Nephron (organoid): ENCODE measurements around the gene FMN2.

Experiments
- H3K27ac Mint-ChIP-seq, 3 experiments: 2 replicates each; pipeline ENCODE4 v1.8.0; 2020; ENCODE audit warnings: mixed read lengths in 3 of 3, mild to moderate bottlenecking in 2 of 3, moderate library complexity in 1 of 3
- H3K27me3 Mint-ChIP-seq: 2 replicates; pipeline ENCODE4 v1.8.0; 2021; ENCODE audit warnings: low read depth, mild to moderate bottlenecking, moderate library complexity, mixed read lengths
- H3K36me3 Mint-ChIP-seq: 2 replicates; pipeline ENCODE4 v1.8.0; 2020; ENCODE audit warnings: low read depth, mixed read lengths
- H3K4me1 Mint-ChIP-seq: 2 replicates; pipeline ENCODE4 v1.8.0; 2020; ENCODE audit warnings: mixed read lengths
- H3K4me3 Mint-ChIP-seq, 3 experiments: 2 replicates each; pipeline ENCODE4 v1.8.0; 2020; ENCODE audit warnings: mild to moderate bottlenecking in 3 of 3, mixed read lengths in 3 of 3, moderate library complexity in 2 of 3
- H3K9me3 Mint-ChIP-seq: 2 replicates; pipeline ENCODE4 v1.8.0; 2020; ENCODE audit warnings: mixed read lengths
- TF ChIP-seq, protein P1 (sequence below), 3 experiments: fragments of 200-600 bp; sonication (generic); IDR thresholded peaks; one replicate each; pipeline ENCODE4 v1.5.0; 2021; ENCODE audit warnings: antibody characterized with exemption in 3 of 3; ENCODE audit not compliant: unreplicated experiment in 3 of 3

FMN2 gene

DNA sequence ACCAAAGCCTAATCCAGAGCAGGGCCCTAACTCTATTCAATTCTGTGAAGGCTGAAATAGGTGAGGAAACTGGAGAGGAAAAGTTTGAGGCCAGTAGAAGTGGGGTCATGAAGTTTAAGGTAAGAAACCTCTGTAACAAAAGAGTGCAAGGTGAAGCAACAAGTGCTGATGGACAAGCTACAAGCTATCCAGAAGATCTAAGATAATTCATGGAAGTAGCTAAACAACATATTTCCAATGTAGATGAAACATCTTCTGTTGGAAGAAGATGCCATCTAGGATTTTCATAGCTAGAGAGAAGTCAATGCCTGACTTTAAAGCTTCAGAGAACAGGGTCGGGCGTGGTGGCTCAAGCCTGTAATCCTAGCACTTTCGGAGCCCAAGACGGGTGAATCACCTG lies 302.7 kb downstream of the FMN2 start:
- peaks cover 14% of the 10 kb centered on the region for H3K4me1 Mint-ChIP-seq
- no peaks in the 10 kb centered on the region for H3K36me3 Mint-ChIP-seq
- no peak overlapping the region for H3K27ac Mint-ChIP-seq
- H3K27me3 Mint-ChIP-seq = no peaks in the 10 kb centered on the region
- H3K9me3 Mint-ChIP-seq = peaks cover 3% of the 10 kb centered on the region
- H3K4me3 Mint-ChIP-seq = no peak overlapping the region
- TF ChIP-seq, protein P1, sequence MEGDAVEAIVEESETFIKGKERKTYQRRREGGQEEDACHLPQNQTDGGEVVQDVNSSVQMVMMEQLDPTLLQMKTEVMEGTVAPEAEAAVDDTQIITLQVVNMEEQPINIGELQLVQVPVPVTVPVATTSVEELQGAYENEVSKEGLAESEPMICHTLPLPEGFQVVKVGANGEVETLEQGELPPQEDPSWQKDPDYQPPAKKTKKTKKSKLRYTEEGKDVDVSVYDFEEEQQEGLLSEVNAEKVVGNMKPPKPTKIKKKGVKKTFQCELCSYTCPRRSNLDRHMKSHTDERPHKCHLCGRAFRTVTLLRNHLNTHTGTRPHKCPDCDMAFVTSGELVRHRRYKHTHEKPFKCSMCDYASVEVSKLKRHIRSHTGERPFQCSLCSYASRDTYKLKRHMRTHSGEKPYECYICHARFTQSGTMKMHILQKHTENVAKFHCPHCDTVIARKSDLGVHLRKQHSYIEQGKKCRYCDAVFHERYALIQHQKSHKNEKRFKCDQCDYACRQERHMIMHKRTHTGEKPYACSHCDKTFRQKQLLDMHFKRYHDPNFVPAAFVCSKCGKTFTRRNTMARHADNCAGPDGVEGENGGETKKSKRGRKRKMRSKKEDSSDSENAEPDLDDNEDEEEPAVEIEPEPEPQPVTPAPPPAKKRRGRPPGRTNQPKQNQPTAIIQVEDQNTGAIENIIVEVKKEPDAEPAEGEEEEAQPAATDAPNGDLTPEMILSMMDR (IDR thresholded peaks at IDR 0.05; ENCODE audit: unreplicated experiment in 3 of 3) = no peak

GRCh38 chr1:240395336-240395735 lies 303.7 kb downstream of the FMN2 start:
- H3K9me3 Mint-ChIP-seq = peaks cover 3% of the 10 kb centered on the region
- H3K36me3 Mint-ChIP-seq = no peaks in the 10 kb centered on the region
- no peak overlapping the region for H3K4me3 Mint-ChIP-seq
- H3K27ac Mint-ChIP-seq = no peak overlapping the region
- H3K27me3 Mint-ChIP-seq = no peaks in the 10 kb centered on the region
- H3K4me1 Mint-ChIP-seq = peaks cover 20% of the 10 kb centered on the region
- TF ChIP-seq, protein P1 (IDR thresholded peaks at IDR 0.05; ENCODE audit: unreplicated experiment in 3 of 3) = no peak

DNA sequence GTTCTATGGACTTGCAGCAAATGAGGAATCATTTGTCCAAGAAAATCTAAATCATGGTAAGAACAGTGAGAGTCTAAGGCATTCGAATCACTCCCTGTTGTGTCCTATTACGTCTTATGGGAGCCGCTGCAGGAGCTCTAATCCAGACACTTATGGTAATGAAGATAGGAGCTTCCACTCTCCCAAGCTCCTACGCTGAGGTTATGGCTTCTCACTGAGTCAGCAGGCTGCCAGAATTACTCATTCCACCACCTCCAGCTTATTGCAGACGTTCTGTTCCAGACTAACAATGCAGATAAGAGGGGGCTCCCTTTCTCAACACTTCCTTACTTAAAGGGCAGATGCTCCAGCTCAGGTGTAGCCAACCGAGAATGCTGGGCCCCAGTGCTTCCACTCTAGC lies 307.7 kb downstream of the FMN2 start:
- no peak overlapping the region for H3K4me3 Mint-ChIP-seq
- H3K9me3 Mint-ChIP-seq = no peaks in the 10 kb centered on the region
- H3K27me3 Mint-ChIP-seq = no peaks in the 10 kb centered on the region
- TF ChIP-seq, protein P1 (IDR thresholded peaks at IDR 0.05; ENCODE audit: unreplicated experiment in 3 of 3) = no peak
- H3K27ac Mint-ChIP-seq = no peak overlapping the region
- H3K4me1 Mint-ChIP-seq = peaks cover 29% of the 10 kb centered on the region
- H3K36me3 Mint-ChIP-seq = no peaks in the 10 kb centered on the region

GRCh38 chr1:240401731-240402130 lies 310.0 kb downstream of the FMN2 start:
- H3K4me3 Mint-ChIP-seq = no peak overlapping the region
- no peaks in the 10 kb centered on the region for H3K27me3 Mint-ChIP-seq

DNA sequence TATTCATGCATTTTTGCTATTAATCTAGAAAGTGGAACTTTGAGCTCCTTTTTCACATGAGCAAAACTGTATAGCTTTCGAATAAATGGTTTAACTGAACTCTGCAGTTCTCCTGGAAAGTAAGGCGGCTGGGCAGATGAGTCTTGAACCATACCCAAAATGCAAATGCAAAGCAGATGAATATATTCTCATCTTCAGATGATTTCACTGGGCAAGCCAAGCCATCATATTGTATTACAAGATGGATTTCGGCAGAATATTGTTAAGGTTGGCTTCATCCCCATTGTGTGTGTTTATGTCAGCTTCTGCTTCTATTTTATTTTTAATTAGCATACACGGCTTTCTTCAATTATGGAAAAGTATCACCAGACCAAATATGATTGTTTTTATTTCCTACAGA lies 310.6 kb downstream of the FMN2 start:
- peak overlapping the region in 1 of 3 experiments; percentile 44 for H3K27ac Mint-ChIP-seq
- H3K9me3 Mint-ChIP-seq = no peaks in the 10 kb centered on the region
- H3K27me3 Mint-ChIP-seq = no peaks in the 10 kb centered on the region
- H3K36me3 Mint-ChIP-seq = no peaks in the 10 kb centered on the region
- TF ChIP-seq, protein P1 (IDR thresholded peaks at IDR 0.05; ENCODE audit: unreplicated experiment in 3 of 3) = no peak
- peaks cover 24% of the 10 kb centered on the region for H3K4me1 Mint-ChIP-seq
- no peak overlapping the region for H3K4me3 Mint-ChIP-seq

More at GRCh38 chr1:240401731-240402130, 310.0 kb downstream of the FMN2 start:
- Mint-ChIP-seq H3K4me1 (peaks cover 24% of the 10 kb centered on the region), H3K36me3 (no peaks in the 10 kb centered on the region), H3K27ac (peak overlapping the region in 1 of 3 experiments; percentile 44), H3K9me3 (no peaks in the 10 kb centered on the region)
- TF ChIP-seq, protein P1 (IDR thresholded peaks at IDR 0.05; ENCODE audit: unreplicated experiment in 3 of 3) = no peak

DNA sequence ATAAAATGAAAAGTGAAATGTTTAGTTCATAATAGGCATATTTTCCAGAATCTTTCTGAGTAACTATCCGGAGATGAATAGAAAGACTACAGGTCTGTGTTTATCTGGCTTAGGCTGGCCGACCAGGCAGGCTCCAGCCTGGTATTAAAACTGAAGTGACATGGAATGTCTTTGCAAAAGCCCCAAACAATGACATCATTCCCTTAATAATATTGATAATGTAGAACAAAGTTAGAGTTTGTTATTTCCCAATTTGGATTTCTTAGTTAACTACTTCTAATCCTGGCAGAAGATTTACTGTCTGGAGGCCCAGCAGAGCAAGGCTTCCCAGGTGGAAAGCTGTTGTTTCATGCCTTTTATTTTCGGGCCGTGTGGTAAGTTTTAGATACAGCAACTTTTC lies 312.6 kb downstream of the FMN2 start:
- Mint-ChIP-seq H3K9me3 (no peaks in the 10 kb centered on the region), H3K4me3 (no peak overlapping the region), H3K36me3 (no peaks in the 10 kb centered on the region), H3K27me3 (no peaks in the 10 kb centered on the region), H3K27ac (no peak overlapping the region), H3K4me1 (peaks cover 24% of the 10 kb centered on the region)
- TF ChIP-seq, protein P1 (IDR thresholded peaks at IDR 0.05; ENCODE audit: unreplicated experiment in 3 of 3) = no peak
